Measurements from ENCODE around the gene YY2.

GRCh38 chrX:21812628-21813027 lies 43.2 kb upstream of the YY2 start:
- TF ChIP-seq CTCF (conservative IDR thresholded peaks at IDR 0.05 in 1 of 2, IDR thresholded peaks at IDR 0.05 in 1 of 2; ENCODE audit: low read depth in 1 of 2, low read length in 2 of 2) (no peak), EZH2 (IDR thresholded peaks at IDR 0.05; ENCODE audit: low read length, missing control alignments) (no peak)

All from fibroblast of lung (primary cell).